ENCODE results near the gene RPS6KL1.

The RPS6KL1 gene

DNA sequence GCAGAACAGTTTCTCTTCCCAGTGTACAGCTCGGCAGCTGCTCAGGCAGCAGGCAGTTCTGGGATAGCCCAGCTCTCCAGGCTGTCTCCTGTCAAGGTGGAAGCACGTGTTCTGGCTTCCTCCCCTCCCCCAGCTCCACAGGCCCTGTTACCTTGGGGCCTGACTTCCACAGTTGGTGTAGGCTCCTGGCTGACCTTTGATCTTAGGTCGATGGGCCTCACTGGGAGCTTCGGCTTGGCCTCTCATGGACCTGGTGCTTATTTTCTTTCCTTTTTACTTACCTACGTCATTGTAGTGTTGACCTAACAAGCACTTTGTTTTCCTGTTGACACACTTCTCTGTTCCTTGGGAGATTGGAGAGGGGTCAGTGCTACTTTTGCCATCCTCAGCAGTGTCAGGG lies 24.4 kb downstream of the RPS6KL1 start:
- no peaks in the 10 kb centered on the region for H3K27me3 ChIP-seq (replicated peaks; ENCODE audit: insufficient read depth, low read length)
- H3K4me1 ChIP-seq (ENCODE audit: low read length): peaks cover 10% of the 10 kb centered on the region; the same call in 1 of the 2 replicates
- H2AFZ ChIP-seq (ENCODE audit: low read length): no peak overlapping the region
- peaks cover 7% of the 10 kb centered on the region for H3F3A ChIP-seq (ENCODE audit: insufficient read depth, low read length)
- H3K9me3 ChIP-seq (replicated peaks; ENCODE audit: insufficient read depth, low read length): no peaks in the 10 kb centered on the region
- H3K36me3 ChIP-seq (replicated peaks; ENCODE audit: insufficient read depth, low read length): 0 out of 2 replicates have a peak, but pooled peaks cover 3% of the 10 kb centered on the region
- TF ChIP-seq, protein P1, sequence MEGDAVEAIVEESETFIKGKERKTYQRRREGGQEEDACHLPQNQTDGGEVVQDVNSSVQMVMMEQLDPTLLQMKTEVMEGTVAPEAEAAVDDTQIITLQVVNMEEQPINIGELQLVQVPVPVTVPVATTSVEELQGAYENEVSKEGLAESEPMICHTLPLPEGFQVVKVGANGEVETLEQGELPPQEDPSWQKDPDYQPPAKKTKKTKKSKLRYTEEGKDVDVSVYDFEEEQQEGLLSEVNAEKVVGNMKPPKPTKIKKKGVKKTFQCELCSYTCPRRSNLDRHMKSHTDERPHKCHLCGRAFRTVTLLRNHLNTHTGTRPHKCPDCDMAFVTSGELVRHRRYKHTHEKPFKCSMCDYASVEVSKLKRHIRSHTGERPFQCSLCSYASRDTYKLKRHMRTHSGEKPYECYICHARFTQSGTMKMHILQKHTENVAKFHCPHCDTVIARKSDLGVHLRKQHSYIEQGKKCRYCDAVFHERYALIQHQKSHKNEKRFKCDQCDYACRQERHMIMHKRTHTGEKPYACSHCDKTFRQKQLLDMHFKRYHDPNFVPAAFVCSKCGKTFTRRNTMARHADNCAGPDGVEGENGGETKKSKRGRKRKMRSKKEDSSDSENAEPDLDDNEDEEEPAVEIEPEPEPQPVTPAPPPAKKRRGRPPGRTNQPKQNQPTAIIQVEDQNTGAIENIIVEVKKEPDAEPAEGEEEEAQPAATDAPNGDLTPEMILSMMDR (IDR thresholded peaks at IDR 0.05; ENCODE audit: low read length): no peak
- TF ChIP-seq EZH2 (optimal IDR thresholded peaks at IDR 0.05; ENCODE audit: low read depth, low read length): no peak
- no peak for TF ChIP-seq EZH2phosphoT487 (IDR thresholded peaks at IDR 0.05; ENCODE audit: low read length)
- H4K20me1 ChIP-seq (ENCODE audit: insufficient read depth, low read length): no peaks in the 10 kb centered on the region
- DNase-seq: no peak
- H3K4me3 ChIP-seq (ENCODE audit: low read length): no peak overlapping the region
- peaks cover 13% of the 10 kb centered on the region for H3K79me2 ChIP-seq (ENCODE audit: low read length)
- H3K4me2 ChIP-seq (ENCODE audit: low read depth, low read length): no peak overlapping the region
- no peaks in the 10 kb centered on the region for H3K9me2 ChIP-seq (replicated peaks; ENCODE audit: insufficient read depth, low read length)
- H3K27ac ChIP-seq (ENCODE audit: low read length): no peak overlapping the region
- H3K9ac ChIP-seq (ENCODE audit: low read length): no peak overlapping the region

DNA sequence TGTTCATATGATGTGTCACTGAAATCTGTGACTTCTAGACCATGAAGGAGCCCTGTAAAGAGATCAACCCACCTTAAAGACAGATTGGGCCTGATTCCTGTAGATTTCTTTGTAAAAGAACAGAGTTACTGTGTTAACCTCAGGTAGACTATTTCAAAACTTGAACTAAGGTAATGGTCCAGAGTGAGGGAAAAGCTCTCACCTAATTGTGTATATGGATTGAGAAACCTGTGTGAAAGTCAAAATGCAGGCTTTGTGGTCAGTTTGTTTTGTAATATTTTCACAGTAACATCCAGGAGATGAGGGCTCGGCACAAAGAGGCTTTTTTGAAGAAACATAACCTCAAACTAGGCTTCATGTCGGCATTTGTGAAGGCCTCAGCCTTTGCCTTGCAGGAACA lies 25.0 kb downstream of the RPS6KL1 start:
- peaks cover 13% of the 10 kb centered on the region for H3F3A ChIP-seq (ENCODE audit: insufficient read depth, low read length)
- H3K27me3 ChIP-seq (replicated peaks; ENCODE audit: insufficient read depth, low read length): no peaks in the 10 kb centered on the region
- no peak overlapping the region for H3K4me3 ChIP-seq (ENCODE audit: low read length)
- H3K36me3 ChIP-seq (replicated peaks; ENCODE audit: insufficient read depth, low read length): 0 out of 2 replicates have a peak, but pooled peaks cover 3% of the 10 kb centered on the region
- no peak for DNase-seq
- H3K4me1 ChIP-seq (ENCODE audit: low read length): peaks cover 16% of the 10 kb centered on the region
- H3K27ac ChIP-seq (ENCODE audit: low read length): no peak overlapping the region
- no peaks in the 10 kb centered on the region for H3K9me3 ChIP-seq (replicated peaks; ENCODE audit: insufficient read depth, low read length)
- TF ChIP-seq EZH2phosphoT487 (IDR thresholded peaks at IDR 0.05; ENCODE audit: low read length): no peak
- TF ChIP-seq, protein P1 (IDR thresholded peaks at IDR 0.05; ENCODE audit: low read length): no peak
- TF ChIP-seq EZH2 (optimal IDR thresholded peaks at IDR 0.05; ENCODE audit: low read depth, low read length): no peak
- no peak overlapping the region for H3K4me2 ChIP-seq (ENCODE audit: low read depth, low read length)
- H3K9ac ChIP-seq (ENCODE audit: low read length): no peak overlapping the region
- 0 out of 2 replicates have a peak, but pooled peaks cover 3% of the 10 kb centered on the region for H4K20me1 ChIP-seq (ENCODE audit: insufficient read depth, low read length)
- no peaks in the 10 kb centered on the region for H3K9me2 ChIP-seq (replicated peaks; ENCODE audit: insufficient read depth, low read length)
- H2AFZ ChIP-seq (ENCODE audit: low read length): no peak overlapping the region
- H3K79me2 ChIP-seq (ENCODE audit: low read length): peaks cover 13% of the 10 kb centered on the region

DNA sequence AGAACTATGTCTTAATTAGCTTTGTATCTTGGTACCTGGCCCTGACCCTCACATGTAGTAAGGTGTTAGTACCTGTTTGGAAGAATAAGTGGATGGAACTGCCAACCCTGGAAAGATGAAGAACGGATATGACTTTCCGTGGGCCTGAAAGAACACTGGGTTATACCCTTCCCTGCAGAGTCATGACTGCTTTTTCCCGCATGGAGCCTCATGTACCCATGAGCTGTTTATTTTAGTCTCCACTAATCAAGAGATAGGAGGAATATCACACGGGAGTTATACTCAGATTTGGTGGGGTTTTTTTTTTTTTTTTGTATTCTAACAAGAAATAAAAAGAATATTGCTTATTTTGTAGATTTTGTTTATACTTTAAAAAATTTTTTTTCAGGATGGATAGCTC lies 25.4 kb downstream of the RPS6KL1 start:
- Histone ChIP-seq H3K9ac (ENCODE audit: low read length) (no peak overlapping the region), H2AFZ (ENCODE audit: low read length) (no peak overlapping the region), H4K20me1 (ENCODE audit: insufficient read depth, low read length) (0 out of 2 replicates have a peak, but pooled peaks cover 3% of the 10 kb centered on the region), H3K79me2 (ENCODE audit: low read length) (peaks cover 13% of the 10 kb centered on the region), H3K4me3 (ENCODE audit: low read length) (no peak overlapping the region), H3K27me3 (replicated peaks; ENCODE audit: insufficient read depth, low read length) (no peaks in the 10 kb centered on the region), H3K9me3 (replicated peaks; ENCODE audit: insufficient read depth, low read length) (no peaks in the 10 kb centered on the region), H3K9me2 (replicated peaks; ENCODE audit: insufficient read depth, low read length) (no peaks in the 10 kb centered on the region), H3K4me2 (ENCODE audit: low read depth, low read length) (no peak overlapping the region), H3K27ac (ENCODE audit: low read length) (no peak overlapping the region), H3K36me3 (replicated peaks; ENCODE audit: insufficient read depth, low read length) (0 out of 2 replicates have a peak, but pooled peaks cover 3% of the 10 kb centered on the region), H3F3A (ENCODE audit: insufficient read depth, low read length) (peaks cover 16% of the 10 kb centered on the region), H3K4me1 (ENCODE audit: low read length) (peaks cover 20% of the 10 kb centered on the region)
- TF ChIP-seq EZH2 (optimal IDR thresholded peaks at IDR 0.05; ENCODE audit: low read depth, low read length): no peak
- no peak for TF ChIP-seq EZH2phosphoT487 (IDR thresholded peaks at IDR 0.05; ENCODE audit: low read length)
- TF ChIP-seq, protein P1 (IDR thresholded peaks at IDR 0.05; ENCODE audit: low read length): no peak
- no peak for DNase-seq
